SK-N-DZ (cell line): Measurements from ENCODE around the gene CCT8.
"Not testable (repeated sequence)": the region's sequence is repeated elsewhere in the genome, so short reads cannot be mapped to it uniquely, and the experiment has no call there.

Source experiments
- DNase-seq: peaks from one replicate; pipeline ENCODE4 v3.0.0-alpha.2; 2015; ENCODE audit warnings: low spot score

The CCT8 gene

DNA sequence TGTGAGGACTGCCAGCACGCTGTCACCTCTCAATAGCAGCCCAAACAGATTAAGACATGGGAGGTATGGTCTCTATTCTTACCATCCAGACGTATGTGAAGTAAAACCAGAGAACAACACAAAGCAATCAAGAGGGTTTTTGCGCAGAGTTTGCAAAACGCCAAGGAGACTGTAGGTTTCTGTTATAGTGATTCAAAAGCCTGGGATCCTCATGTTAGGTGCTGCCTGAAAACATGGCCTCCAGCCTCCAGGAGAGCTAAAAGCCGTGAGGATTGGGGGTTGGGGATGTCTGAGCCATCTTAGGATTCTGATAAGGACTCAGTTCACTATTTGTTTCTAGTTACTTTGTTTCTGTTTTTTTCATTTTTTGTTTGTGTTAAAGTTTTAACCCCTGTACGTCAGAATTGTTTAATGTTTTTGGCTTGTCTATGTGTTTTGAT, 4.2 kb upstream of the CCT8 start:
- no peak for DNase-seq

- not testable (repeated sequence) for DNase-seq
These were observed 3.5 kb upstream of the CCT8 start for GRCh38 chr21:29076731-29077640.

- no peak for DNase-seq
These were observed 2.4 kb upstream of the CCT8 start for GRCh38 chr21:29075706-29076466.

DNA sequence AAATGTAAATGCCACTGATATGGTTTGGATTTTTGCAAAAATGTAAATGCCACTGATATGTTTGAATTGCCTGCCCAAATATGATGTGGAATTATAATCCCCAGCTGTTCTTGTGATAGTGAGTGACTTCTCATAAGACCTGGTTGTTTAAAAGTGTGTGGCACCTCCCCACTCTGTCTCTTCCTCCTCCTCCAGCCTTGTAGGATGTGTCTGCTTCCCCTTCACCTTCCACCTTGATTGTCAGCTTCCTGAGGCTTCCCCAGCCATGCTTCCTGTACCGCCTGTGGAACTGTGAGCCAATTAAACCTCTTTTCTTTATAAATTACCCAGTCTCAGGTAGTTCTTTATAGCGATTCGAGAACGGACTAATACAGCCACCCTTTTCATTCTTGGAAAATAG, 1.3 kb upstream of the CCT8 start:
- DNase-seq = no peak

DNA sequence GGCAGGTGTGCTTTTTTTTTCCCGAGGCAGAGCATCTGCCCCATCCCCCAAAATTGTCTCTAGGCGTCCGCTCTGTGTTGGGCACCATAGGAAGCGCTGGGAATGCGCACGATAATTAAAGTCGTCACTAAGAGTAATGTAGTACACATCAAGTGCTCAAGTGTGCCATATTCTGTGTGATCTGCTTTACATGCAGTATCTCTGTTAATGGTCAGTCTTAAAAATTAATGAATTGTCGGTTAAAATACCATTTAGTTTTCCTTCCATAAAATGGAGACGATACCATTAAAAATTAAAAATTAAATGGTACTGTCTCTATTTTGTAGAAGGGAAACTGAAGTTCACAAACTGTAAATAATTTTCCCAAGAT, 544 bp upstream of the CCT8 start:
- no peak for DNase-seq

GRCh38 chr21:29072873-29073221, 601 bp downstream of the CCT8 start:
- DNase-seq = no peak

DNA sequence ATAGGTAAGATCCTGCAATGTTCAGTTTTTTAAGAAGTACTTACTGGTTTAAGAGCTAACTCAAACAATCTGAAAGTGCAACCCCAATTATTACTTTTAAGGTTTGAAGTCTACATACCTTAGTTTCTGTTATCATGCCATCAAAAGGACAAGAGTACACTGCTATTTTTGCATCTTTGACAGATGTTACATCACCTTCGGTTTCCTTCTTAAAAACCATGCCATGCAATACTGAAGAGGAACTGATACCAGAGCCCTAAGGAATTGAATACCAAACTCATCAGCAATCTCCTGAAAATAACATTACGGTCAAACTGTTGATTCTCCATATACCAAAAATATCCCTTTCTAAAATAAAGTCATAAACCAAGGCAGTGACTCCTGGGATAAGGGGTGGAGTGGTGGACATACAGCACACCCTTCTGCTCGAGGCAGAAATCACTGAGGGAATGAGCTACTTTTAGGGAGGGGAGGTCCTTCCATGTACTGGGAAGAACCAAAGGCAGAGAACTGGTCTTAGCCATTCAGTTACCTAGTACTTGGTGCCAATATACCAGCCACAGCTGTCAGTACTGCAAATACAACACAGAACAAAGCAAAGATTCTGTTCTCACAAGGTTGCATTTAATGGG, 8.5 kb downstream of the CCT8 start:
- DNase-seq = no peak

DNA sequence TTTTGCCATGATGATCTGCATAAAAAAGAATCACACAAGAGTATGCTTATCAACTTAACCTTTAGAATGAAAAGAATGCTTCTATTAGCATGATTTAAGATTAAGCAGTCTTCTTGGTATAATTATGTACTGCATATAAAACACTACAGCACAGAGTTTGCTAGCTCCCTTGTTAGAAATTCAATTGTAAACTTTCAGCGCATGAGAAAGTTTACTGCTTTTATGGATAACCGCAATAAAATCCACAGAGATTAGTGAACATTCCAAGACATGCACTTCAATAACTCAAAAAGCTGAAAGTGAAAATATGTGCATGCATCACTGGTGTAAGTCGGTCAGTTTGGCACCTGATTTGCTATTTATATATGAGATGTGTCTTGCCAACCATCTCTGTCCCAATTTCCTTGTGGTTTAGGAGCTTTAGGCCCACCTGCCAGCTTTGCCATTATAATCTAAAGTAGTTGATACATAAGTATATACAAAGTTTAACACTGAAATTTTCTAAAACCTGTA, 16.9 kb downstream of the CCT8 start:
- no peak for DNase-seq

- DNase-seq = no peak
These were observed 17.4 kb downstream of the CCT8 start for GRCh38 chr21:29056005-29056404.

GRCh38 chr21:29055080-29055479, 18.4 kb downstream of the CCT8 start:
- no peak for DNase-seq

GRCh38 chr21:29053656-29054055, 19.8 kb downstream of the CCT8 start:
- no peak for DNase-seq

DNA sequence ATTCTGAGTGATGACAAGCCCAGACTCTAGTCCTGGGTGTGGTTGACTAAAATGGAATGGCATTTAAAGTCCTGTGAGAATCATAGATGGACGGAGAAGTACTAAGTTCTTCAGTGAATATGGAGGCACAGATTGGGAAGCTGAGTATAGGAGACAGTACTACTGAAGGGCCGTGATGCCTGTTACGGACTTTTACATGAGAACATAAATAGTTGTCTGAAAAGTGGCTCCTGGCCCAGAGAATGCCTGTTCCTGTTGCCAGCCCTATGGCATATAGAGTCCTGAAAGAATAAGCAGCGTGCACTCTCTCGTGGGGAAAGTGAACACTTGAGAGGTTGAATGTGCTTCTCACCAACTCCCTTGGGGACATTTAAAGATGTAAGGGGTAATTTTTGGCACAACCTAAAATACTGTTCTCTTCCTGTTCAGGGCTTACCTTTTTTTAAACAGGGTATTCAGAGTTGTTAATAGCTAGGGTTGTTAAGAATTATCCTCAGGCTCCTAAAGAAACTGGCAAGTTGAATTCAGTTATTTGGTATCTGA, 20.4 kb downstream of the CCT8 start:
- no peak for DNase-seq

DNA sequence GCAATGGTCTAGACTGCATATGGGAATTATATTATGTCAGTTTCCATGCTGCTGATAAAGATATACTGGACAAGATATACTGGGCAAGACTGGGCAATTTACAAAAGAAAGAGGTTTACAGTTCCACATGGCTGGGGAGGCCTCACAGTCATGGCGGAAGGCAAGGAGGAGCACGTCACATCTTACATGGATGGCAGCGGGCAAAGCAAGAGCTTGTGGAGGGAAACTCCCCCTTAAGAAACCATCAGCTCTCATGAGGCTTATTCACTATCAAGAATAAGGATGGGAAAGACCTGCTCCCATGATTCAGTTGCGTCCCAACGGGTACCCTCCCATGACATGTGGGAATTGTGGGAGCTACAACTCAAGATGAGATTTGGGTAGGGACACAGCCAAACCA, 21.2 kb downstream of the CCT8 start:
- no peak for DNase-seq

- DNase-seq = no peak
These were observed 38.8 kb downstream of the CCT8 start for GRCh38 chr21:29034678-29035077.

GRCh38 chr21:29033871-29034270, 39.6 kb downstream of the CCT8 start:
- no peak for DNase-seq

DNA sequence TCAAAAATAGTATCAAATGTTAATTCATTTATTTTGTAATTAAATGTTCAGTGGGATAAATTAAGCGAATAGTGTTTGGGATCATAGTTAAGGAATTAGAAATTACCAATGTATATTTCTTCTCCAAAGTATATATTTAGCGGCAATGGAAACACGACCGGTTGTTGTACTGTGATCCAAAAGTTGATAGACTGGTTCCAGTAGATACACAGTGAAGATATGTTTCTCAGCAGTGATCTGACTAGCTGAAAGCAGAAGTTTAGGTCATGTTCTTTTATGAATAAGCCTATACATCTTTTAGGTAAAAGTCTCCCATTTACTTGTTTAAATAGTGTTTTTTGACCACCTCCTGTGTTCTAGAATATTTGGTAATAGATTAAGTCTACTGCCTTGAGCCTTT, 40.1 kb downstream of the CCT8 start:
- DNase-seq = no peak

- DNase-seq = no peak
These were observed 42.5 kb downstream of the CCT8 start for GRCh38 chr21:29030909-29031308.

GRCh38 chr21:29029524-29029923, 43.9 kb downstream of the CCT8 start:
- DNase-seq = no peak

GRCh38 chr21:29025328-29025713, 48.1 kb downstream of the CCT8 start:
- DNase-seq = no peak

GRCh38 chr21:29024474-29025327, 48.7 kb downstream of the CCT8 start, which contains the start of gene USP16:
Gene USP16 (plus strand): TSS chr21:29024668. CDS start chr21:29027914, 3,246 bp downstream.
- peak; percentile 98 for DNase-seq

GRCh38 chr21:29022166-29022565, 51.3 kb downstream of the CCT8 start:
- DNase-seq = no peak
